Measurements from ENCODE around the gene CREB1.
A peak's percentile ranks its signal among the peaks of the same experiment; 100 is the strongest.
"Not testable (repeated sequence)": the region's sequence is repeated elsewhere in the genome, so short reads cannot be mapped to it uniquely, and the experiment has no call there.

The CREB1 gene

DNA sequence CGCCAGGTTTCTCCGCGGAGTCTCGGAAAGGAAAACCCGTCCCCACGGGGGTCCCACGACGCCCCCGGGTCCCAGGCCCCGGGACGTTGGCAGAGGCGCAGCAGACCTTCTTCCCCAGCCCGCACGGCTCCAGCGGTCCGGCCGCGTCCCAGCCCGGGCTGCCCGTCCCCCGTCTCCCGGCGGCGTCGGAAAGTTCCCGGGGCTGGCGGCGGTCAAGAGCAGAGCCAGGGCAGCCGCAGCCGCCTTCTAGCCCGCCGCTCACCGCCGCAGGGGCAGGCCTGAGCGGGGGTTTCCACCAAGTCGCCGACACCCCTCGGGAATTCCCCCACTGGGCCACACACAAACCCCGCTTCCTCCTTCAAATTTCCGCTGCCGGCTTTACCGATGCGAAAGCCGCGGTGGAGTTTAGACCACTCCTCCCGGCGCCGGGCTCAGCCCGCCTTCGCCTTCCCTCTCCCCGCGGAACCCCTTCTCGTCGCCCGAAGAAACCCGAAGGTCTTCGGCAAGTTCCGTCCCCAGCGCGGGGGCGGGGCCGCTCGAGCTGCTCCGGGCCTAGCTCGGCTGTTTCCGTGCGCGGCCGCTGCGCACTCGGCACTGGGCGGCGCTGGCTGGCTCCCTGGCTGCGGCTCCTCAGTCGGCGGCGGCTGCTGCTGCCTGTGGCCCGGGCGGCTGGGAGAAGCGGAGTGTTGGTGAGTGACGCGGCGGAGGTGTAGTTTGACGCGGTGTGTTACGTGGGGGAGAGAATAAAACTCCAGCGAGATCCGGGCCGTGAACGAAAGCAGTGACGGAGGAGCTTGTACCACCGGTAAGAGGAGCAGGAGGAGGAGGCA, at the start of gene CREB1:
CREB1 (plus strand) TSS at position 633 of the 830 bp plus-strand sequence. CDS start 25,674 bp downstream, outside the sequence.
- DNase-seq = peak; percentile 98 to 99

- no peak for DNase-seq
Measured at GRCh38 chr2:207480521-207481040, 49.2 kb upstream of the CREB1 start.

DNA sequence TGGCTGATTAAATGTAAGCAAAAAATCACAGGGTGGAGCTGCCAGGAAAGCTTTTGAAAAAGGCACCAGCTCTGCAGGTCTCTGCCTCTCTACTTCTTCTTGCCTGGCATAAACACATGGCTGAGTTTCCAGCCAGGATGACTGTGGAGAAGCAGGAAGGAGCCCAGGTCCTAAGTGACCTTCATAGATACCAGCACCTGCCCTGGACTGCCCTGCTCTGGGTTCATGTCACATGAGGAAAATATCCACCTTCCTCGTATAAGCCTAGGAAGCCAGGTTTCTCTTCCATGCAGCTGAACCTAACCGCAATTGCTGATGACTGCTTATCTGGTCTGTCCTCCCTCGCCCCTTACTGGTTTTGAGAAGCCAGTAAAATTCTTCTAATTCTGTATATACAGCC, 47.8 kb upstream of the CREB1 start:
- no peak for DNase-seq

GRCh38 chr2:207482630-207483029, 47.1 kb upstream of the CREB1 start:
- no peak for DNase-seq

DNA sequence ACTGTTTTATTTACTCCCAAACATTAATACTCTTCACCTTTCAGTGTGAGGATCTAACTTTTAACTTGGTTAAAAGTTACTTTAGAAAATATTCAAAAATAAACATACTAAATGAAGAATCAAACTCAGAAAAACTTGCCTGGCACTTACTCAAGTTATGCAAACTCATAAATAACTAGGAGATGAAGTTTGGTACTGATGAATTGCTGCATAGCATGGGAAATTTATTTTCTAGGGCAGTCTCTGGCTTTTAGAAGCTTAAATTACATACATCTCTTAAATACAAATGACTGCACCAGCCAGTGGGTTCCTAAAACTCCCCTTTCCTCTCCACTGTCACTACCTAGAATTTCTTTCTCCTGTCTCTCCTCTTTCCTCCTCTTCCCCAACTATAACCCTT, 46.7 kb upstream of the CREB1 start:
- DNase-seq = no peak

- no peak for DNase-seq
Measured at GRCh38 chr2:207483477-207483876, 46.3 kb upstream of the CREB1 start.

- no peak for DNase-seq
Measured at GRCh38 chr2:207484444-207485391, 45.0 kb upstream of the CREB1 start.

GRCh38 chr2:207487650-207488311, 42.0 kb upstream of the CREB1 start:
- peak; percentile 62 to 87 for DNase-seq

DNA sequence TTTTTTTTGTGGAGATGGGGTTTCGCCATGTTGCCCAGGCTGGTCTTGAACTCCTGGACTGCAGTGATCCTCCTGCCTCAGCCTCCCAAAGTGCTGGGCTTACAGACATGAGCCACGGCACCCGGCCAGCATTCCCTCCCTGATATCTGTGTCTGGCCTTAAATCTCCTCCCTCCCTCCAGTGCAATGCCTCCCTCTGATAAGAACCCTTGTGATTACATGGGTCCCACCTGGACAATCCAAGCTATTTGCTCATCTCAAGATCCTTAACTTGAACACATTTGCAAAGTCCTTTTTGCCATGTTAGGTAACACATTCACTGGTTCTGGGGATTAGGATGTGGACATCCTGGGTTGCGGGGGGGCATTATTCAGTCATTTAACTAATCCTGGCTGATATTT, 40.5 kb upstream of the CREB1 start:
- DNase-seq = no peak

DNA sequence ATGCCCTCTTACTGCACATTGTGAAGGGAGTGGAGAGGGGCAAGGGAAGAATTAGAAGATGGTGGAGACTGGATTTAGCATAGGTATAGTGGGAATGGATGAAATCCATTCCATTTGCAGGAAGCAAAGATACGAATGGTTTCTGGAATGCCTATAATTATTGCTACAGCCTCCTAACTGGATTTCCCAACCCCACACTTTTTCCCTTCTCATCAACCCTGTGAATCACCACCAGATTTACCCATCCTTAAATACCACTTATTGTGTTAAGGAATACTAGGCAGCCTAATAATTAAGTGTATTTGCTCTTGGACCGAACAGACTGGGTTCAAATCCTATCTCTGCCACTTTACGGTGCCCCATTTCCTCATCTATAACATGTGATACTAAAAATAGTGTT, 39.3 kb upstream of the CREB1 start:
- no peak for DNase-seq

DNA sequence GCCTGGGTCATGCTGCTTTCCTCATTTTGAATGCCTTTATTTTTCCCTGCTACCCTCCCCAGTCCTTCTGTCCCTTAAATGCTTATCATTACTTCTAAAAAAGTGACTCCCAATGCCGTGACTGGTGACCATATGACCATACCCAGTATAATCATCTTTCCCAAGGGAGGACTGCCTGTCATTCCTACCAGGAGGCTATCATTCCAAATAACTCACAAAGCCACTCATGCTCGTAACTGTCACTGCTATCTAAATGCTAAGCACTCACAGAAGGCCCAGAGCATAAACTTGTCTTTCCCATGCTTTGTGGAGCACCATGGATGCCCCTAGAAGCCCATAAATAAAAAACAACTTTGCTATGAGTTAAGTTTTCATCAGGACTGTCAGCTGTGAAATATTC, 38.7 kb upstream of the CREB1 start:
- no peak for DNase-seq

DNA sequence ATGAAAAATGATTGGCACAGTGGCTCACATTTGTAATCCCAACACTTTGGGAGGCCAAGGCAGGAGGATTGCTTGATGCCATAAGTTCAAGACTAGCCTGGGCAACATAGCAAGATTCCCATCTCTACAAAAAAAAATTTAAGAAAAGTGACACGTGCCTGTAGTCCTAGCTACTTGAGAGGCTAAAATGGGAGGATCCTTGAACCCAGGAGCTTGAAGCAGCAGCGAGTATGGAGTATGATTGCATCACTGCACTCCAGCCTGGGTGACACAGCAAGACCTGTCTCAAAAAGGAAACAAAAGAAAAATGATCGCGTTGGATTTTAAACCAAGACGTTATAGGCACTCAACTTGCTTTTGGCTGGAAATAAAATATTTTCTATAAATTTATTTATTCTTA, 37.8 kb upstream of the CREB1 start:
- DNase-seq = no peak

GRCh38 chr2:207492461-207492860, 37.3 kb upstream of the CREB1 start:
- DNase-seq = no peak

GRCh38 chr2:207494137-207494536, 35.6 kb upstream of the CREB1 start:
- no peak for DNase-seq

GRCh38 chr2:207496936-207497335, 32.8 kb upstream of the CREB1 start:
- not testable (repeated sequence) for DNase-seq

DNA sequence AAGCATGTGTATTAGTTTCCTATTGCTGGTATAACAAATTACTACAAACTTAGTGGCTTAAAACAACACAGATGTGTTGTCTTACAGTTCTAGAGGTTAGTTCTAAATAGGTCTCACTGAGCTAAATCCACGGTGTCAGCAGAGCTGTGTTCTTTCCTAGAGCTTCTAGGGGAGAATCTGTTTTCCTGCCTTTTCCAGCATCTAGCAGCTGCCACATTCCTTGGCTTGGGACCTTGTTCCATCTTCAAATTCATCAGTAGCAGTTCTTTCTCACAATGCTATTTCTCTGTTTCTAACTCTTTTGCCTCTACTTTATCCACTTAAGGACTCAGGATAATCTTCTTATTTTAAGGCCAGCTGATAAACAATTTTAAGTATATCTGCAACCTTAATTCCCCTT, 32.2 kb upstream of the CREB1 start:
- DNase-seq = no peak

DNA sequence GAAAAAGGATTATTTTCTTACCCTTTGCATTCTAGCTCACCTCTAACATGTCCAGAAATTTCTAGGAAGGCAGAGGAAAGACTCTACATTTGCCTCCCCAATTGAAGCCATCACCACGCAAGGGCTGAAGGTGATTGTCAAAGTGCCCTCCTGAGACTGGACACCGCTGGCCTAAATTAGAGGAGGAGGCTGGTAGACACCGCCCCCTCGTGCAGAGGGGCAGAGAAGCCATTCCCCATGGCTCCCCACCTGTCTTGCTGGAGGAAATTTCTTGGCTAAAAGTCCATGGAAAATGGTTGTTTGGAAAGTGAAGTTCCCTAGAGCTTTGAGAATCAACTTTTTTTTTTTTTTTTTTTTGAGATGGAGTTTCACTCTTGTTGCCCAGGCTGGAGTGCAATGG, 31.3 kb upstream of the CREB1 start:
- no peak for DNase-seq

DNA sequence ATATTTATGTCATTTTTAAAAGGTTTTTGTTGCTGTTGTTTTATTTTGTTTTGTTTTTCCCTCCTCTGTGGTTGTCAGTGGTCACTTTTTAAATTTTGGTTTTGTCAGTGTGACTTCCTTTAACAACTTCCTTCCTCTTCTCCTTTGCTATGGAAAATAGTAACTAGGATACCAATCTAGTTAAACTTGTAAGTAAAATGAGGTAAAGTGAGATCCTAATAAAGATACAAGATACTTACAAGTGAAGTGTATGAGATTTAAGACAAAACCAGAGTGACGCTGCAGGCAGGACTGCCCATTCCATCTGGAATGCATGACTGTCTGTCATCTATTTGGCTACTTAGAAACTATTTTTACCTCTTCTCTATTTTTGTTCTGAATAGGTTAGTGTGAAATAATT, 30.6 kb upstream of the CREB1 start:
- DNase-seq = no peak

DNA sequence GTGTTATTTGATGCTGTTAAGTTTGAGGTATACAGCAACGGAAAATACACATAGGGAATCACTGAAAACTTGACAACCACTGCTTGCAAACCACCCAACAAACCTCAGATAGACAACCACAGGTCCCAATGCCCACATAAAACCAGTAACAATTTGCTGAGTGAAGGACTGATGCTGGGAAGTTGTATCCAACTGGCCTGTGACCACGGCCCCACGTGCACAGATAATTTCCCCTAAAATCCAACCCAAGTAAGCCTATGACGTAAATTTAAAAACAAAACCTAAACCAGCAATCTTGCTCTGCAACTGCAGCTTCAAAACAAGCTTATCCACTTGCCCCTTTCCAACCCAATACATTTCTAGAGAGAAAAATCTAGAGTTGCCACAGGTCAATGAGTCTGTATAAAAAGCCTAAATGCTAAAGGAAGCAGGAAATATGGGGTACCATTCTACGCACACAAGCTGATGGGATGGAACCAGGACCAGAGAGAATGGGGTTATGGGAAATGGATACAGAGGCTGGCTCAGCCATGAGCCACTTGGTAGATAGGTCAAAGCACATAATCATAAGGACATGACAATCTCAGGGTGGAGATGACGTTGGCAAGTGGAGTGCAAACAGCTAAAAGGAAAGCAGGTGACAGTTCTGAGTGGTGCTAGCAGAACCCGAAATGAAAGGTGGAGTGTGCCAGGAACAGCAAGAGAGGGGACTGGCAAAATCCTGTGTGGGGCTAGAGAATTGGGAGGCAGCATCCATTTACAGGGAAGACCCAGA, 27.8 kb upstream of the CREB1 start:
- no peak for DNase-seq

DNA sequence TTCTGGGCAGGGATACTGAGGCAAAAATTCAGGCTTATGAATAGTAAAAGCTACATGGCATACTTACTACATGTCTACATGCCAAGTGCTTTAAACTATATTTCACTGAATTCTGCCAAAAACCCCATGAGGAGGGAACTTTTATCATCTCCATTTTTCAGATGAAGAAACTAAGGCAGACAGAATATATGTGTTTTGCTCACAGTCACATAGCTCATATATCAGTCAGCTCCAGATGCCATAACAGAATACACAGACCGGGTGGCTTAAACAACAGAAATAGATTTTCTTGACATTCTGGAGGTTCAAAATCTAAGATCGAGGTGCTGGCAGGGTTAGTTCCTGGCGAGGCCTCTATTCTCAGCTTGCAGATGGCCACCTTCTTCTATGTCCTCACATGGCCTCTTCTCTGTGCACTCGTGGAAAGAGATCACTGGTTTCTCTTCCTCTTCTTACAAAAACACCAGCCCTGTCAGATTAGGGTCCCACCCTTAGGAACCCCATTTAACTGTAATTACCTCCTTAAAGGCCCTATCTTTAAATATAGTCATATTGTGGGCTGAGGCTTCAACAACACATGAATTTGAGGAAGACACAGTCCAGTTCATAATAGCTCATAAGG, 27.1 kb upstream of the CREB1 start:
- no peak for DNase-seq

- no peak for DNase-seq
Measured at GRCh38 chr2:207503234-207503633, 26.5 kb upstream of the CREB1 start.

Data from SW 1271 (cell line).